K562 (cell line): ENCODE results near the gene EZH1. TPM values are rescaled to one million over a fixed set of nuclear protein-coding genes. Genes with fewer than 3 reads are reported as not detected.

Experiments
- ATAC-seq: fragments of 200-7000 bp; cut with Tn5 transposase; 3 replicates; pipeline ENCODE4 v1.9.1; 2020; ENCODE audit warnings: moderate library complexity
- BruUV-seq: library from RNA; stranded (reverse); fragments of 400-500 nt; replicated peaks from 2 replicates; lab custom pipeline; 2021; lab: Mats Ljungman, UMichigan
- CTCF ChIA-PET: fragments of 300-600 bp; formaldehyde crosslinking; extraction: SDS; loops from one replicate; lab custom pipeline; 2021; ENCODE audit warnings: low intra/inter-chr PET ratio; lab: Yijun Ruan, JAX
- POLR2A ChIA-PET: fragments of 300-600, 350-650 bp; sonication (Branson Sonifier 250); formaldehyde crosslinking; extraction: SDS; loops from one replicate; lab custom pipeline; 2021; ENCODE audit warnings: antibody characterized with exemption, inconsistent platforms; lab: Yijun Ruan, JAX
- DNase-seq, 4 experiments: peaks; one replicate each; pipeline versions ENCODE4 v3.0.0 to v3.0.0-alpha.2; 2011 to 2018; ENCODE audit warnings: low spot score in 3 of 4, mixed read lengths in 3 of 4; ENCODE audit errors: extremely low read depth in 1 of 4
- FAIRE-seq: peaks from 2 replicates; lab custom pipeline; 2011; peaks lifted over from hg19 to GRCh38; lab: Jason Lieb, UNC
- H2AFZ ChIP-seq: 2 replicates; pipeline ENCODE4 v1.6.0; 2011; ENCODE audit warnings: low read depth, low read length, control low read depth, inconsistent platforms
- H3K27ac ChIP-seq: fragments of 200-600 bp; 3 replicates; pipeline ENCODE4 v1.8.0; 2011; ENCODE audit warnings: low read depth, mild to moderate bottlenecking, control low read depth, inconsistent platforms, low read length, moderate library complexity, mixed read lengths; ENCODE audit errors: extremely low read depth
- H3K27me3 ChIP-seq, 2 experiments: fragments of 300-600 bp in 1 of 2; 2 replicates in 1 of 2; 3 replicates in 1 of 2; pipeline versions ENCODE4 v1.6.0 to v1.8.0; 2011; ENCODE audit warnings: inconsistent platforms in 2 of 2, low read length in 2 of 2, mild to moderate bottlenecking in 1 of 2, mixed read lengths in 1 of 2, moderate library complexity in 1 of 2; ENCODE audit not compliant: control insufficient read depth in 2 of 2, insufficient read depth in 2 of 2
- H3K36me3 ChIP-seq: fragments of 300-600 bp; 3 replicates; pipeline ENCODE4 v1.8.0; 2011; ENCODE audit warnings: mild to moderate bottlenecking, low read length, inconsistent platforms; ENCODE audit not compliant: control insufficient read depth, insufficient read depth
- H3K4me1 ChIP-seq, 2 experiments: fragments of 200-600 bp in 1 of 2; replicated peaks in 1 of 2; 2 replicates in 1 of 2; 3 replicates in 1 of 2; pipeline versions ENCODE4 v1.5.1 to v1.8.0; 2011; ENCODE audit warnings: inconsistent platforms in 2 of 2, low read length in 2 of 2, mild to moderate bottlenecking in 1 of 2, mixed read lengths in 1 of 2, moderate library complexity in 1 of 2; ENCODE audit not compliant: control insufficient read depth in 2 of 2, insufficient read depth in 2 of 2
- H3K4me2 ChIP-seq: 2 replicates; pipeline ENCODE4 v1.6.1; 2011; ENCODE audit warnings: low read length, control low read depth, inconsistent platforms, mixed read lengths; ENCODE audit not compliant: insufficient read depth
- H3K4me3 ChIP-seq: fragments of 200-600 bp; sonication (generic), shearing (Covaris generic); 2 replicates; pipeline ENCODE4 v1.5.1; 2016; ENCODE audit warnings: control low read depth, inconsistent platforms
- H3K79me2 ChIP-seq: fragments of 200-600 bp; 3 replicates; pipeline ENCODE4 v1.8.0; 2011; ENCODE audit warnings: low read length, inconsistent platforms; ENCODE audit not compliant: control insufficient read depth, insufficient read depth
- H3K9ac ChIP-seq, 2 experiments: 2 replicates each; pipeline versions ENCODE4 v1.6.0 to v1.6.1; 2011; ENCODE audit warnings: low read depth in 2 of 2, low read length in 2 of 2, control low read depth in 1 of 2, inconsistent platforms in 1 of 2, mild to moderate bottlenecking in 1 of 2, mixed read lengths in 1 of 2; ENCODE audit not compliant: insufficient read depth in 1 of 2
- H3K9me1 ChIP-seq: one replicate; pipeline ENCODE4 v1.6.0; 2011; ENCODE audit warnings: inconsistent platforms, mild to moderate bottlenecking, low read length, moderate library complexity; ENCODE audit not compliant: control insufficient read depth, insufficient read depth
- H3K9me3 ChIP-seq: replicated peaks from 2 replicates; pipeline ENCODE4 v1.5.1; 2011; ENCODE audit warnings: low read depth, low read length, inconsistent platforms; ENCODE audit not compliant: control insufficient read depth, insufficient read depth
- H4K20me1 ChIP-seq: replicated peaks from 2 replicates; pipeline ENCODE4 v1.6.1; 2011; ENCODE audit warnings: low read length, inconsistent platforms, mixed read lengths; ENCODE audit not compliant: control insufficient read depth, insufficient read depth
- HNRNPLL ChIP-seq: fragments of 200-400 bp; formaldehyde crosslinking; IDR thresholded peaks from 2 replicates; pipeline ENCODE4 v1.6.1; 2017; ENCODE audit warnings: low read length, low read depth, mild to moderate bottlenecking; ENCODE audit not compliant: poor library complexity, severe bottlenecking
- NCOA1 ChIP-seq: fragments of 450-650 bp; IDR thresholded peaks from 2 replicates; pipeline ENCODE4 v1.6.1; 2016; ENCODE audit warnings: low read depth
- WGBS: fragments of 100-300 bp; shearing (Covaris generic); methylation state at CpG from one replicate; pipeline ENCODE4 v1.1.6; 2016; ENCODE audit warnings: low coverage, mixed read lengths; ENCODE audit not compliant: insufficient coverage; ENCODE audit errors: missing lambda C conversion rate; 5-methylcytosine and 5-hydroxymethylcytosine counted together
- in situ Hi-C: fragments of 300-500 bp; cut with MboI; formaldehyde crosslinking; loops from 4 replicates; pipeline ENCODE4 v1.15.0; 2018; ENCODE audit warnings: inconsistent platforms, mixed read lengths
- intact Hi-C: fragments of 100-400 bp; cut with micrococcal nuclease; formaldehyde crosslinking; loops from 2 replicates; pipeline ENCODE4 v1.14.2; 2022
- polyA plus RNA-seq, 8 experiments: library from polyadenylated mRNA; depleted of rRNA in 4 of 8; stranded (reverse) in 5 of 8; unstranded in 3 of 8; fragments of >200 nt; fragmentation: Nextera tagmentation in 2 of 8; fragmentation: Illumina TruSeq in 1 of 8; extraction: Ambion mirVana in 2 of 8; extraction: Trizol in 1 of 8; gene quantifications; 2 replicates each; pipeline versions ENCODE4 v1.2.1 to v1.2.3, GENCODE V29; 2011 to 2014; ENCODE audit warnings: inconsistent platforms in 1 of 8, missing spikeins in 1 of 8
- total RNA-seq, 7 experiments: library from RNA; depleted of rRNA in 6 of 7; stranded (reverse); fragments of >200 nt in 6 of 7; fragmentation: Illumina TruSeq in 2 of 7; extraction: Trizol in 2 of 7; gene quantifications; 2 replicates each; pipeline versions ENCODE4 v1.2.1 to v1.2.3, GENCODE V29; 2011 to 2021; ENCODE audit warnings: low replicate concordance in 1 of 7
- TF ChIP-seq, protein P1 (sequence below), 2 experiments: IDR thresholded peaks; 2 replicates each; pipeline ENCODE4 v1.6.1; 2011; ENCODE audit warnings: borderline replicate concordance in 1 of 2, control low read depth in 1 of 2, low read depth in 1 of 2, low read length in 1 of 2, mild to moderate bottlenecking in 1 of 2, mixed read lengths in 1 of 2, moderate library complexity in 1 of 2; ENCODE audit not compliant: insufficient read depth in 1 of 2, insufficient read length in 1 of 2, poor library complexity in 1 of 2, severe bottlenecking in 1 of 2; ENCODE audit errors: extremely low read depth in 1 of 2

Gene EZH1
- total and polyA plus RNA-seq, 9 of the 15 experiments (the other 6 are each of a cell fraction or from before 2014, with no cell fraction given) = 8.6 to 40.8 (median 22.9) TPM

DNA sequence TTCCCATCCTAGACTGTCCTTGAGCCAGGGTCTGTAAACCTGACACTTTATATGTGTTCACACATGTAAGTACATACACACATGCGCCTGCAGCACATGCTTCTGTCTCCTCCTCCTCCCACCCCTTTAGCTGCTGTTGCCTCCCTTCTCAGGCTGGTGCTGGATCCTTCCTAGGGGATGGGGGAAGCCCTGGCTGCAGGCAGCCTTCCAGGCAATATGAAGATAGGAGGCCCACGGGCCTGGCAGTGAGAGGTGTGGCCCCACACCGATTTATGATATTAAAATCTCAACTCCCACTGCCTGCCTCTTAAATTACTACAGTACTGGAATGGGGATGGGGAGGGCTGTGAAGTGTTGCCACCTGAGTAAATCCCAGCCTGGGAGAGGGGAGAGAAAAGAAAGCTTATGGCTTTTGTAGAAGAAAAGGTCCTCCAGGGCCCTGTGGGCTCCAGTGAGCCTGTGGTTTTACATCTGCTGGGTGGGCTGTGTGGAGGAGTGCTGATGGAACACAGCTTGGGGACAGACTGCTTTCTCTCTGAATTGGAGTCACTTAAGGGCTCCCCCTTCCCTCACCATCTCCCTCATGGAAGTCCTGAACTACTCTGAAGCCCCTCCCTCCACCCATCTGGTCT is 34.6 kb upstream of the EZH1 start:
- intact Hi-C loops = no loop called here
- Histone ChIP-seq H3K36me3 (peaks cover 69% of the 10 kb centered on the region), H3K27me3 (no peaks in the 10 kb centered on the region), H3K9ac (peak overlapping the region; percentile 82 to 98; a peak in 3 of 4 replicates), H3K4me1 (peaks cover 59 to 75% of the 10 kb centered on the region in 2 experiments), H3K9me1 (no peaks in the 10 kb centered on the region), H3K4me3 (0 out of 2 replicates have a peak overlapping the region, but pooled peaks have one; percentile 53), H3K79me2 (peaks cover 42% of the 10 kb centered on the region)
- in situ Hi-C loops = no loop called here
- DNase-seq = peak in 1 of 4 experiments; percentile 35
- FAIRE-seq = no peak
- TF ChIP-seq NCOA1 (no peak), HNRNPLL (peak; percentile 7)
- TF ChIP-seq, protein P1, sequence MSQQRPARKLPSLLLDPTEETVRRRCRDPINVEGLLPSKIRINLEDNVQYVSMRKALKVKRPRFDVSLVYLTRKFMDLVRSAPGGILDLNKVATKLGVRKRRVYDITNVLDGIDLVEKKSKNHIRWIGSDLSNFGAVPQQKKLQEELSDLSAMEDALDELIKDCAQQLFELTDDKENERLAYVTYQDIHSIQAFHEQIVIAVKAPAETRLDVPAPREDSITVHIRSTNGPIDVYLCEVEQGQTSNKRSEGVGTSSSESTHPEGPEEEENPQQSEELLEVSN (IDR thresholded peaks at IDR 0.05; ENCODE audit: borderline replicate concordance in 1 of 2, extremely low read depth in 1 of 2, insufficient read depth in 1 of 2, insufficient read length in 1 of 2, low read depth in 1 of 2, low read length in 1 of 2, poor library complexity in 1 of 2, severe bottlenecking in 1 of 2) = peak in 1 of 2 experiments; percentile 6
- TF ChIP-seq, all 486 proteins: peak for 2
- Histone ChIP-seq H4K20me1 (no peaks in the 10 kb centered on the region), H3K4me2 (peak overlapping the region; percentile 76), H2AFZ (no peak overlapping the region; the same call in 1 of the 2 replicates), H3K9me3 (no peaks in the 10 kb centered on the region), H3K27ac (peak overlapping the region; percentile 85)
- no TSS peak for BruUV-seq
- peak; percentile 2 for ATAC-seq
- ChIA-PET CTCF (no interaction called here), POLR2A (interaction anchor here (0.5 to 5.2 kb wide), 7 partner anchors 9 to 585 kb away, joined by 3 to 47 read pairs (median 4); partner anchors contain the start of genes BECN1, CNTD1 and COA3)
- WGBS = 31% methylated on average over 3 of the region's 3 CpGs
